H1 (cell line): Measurements from ENCODE around the gene CADM1. TPM values are rescaled to one million over a fixed set of nuclear protein-coding genes. Genes with fewer than 3 reads are reported as not detected.

ENCODE experiments used
- CTCF ChIA-PET: fragments of 300-600 bp; sonication (Branson Sonifier 250); formaldehyde crosslinking; loops from one replicate; lab custom pipeline; 2021; ENCODE audit not compliant: partially characterized antibody; lab: Charles Lee
- POLR2A ChIA-PET: fragments of 300-600 bp; sonication (Branson Sonifier 250); formaldehyde crosslinking; loops from one replicate; lab custom pipeline; 2021; ENCODE audit warnings: inconsistent platforms; ENCODE audit not compliant: partially characterized antibody; lab: Charles Lee
- DNase-seq, 2 experiments: peaks; one replicate each; pipeline versions ENCODE4 v3.0.0 to v3.0.0-alpha.2; 2010 to 2022; ENCODE audit warnings: low spot score in 2 of 2, low read depth in 1 of 2, mixed read lengths in 1 of 2
- FAIRE-seq: peaks from 2 replicates; lab custom pipeline; 2011; peaks lifted over from hg19 to GRCh38; lab: Jason Lieb, UNC
- H2AFZ ChIP-seq: 2 replicates; pipeline ENCODE4 v1.8.1; 2012; ENCODE audit warnings: low read length, inconsistent platforms
- H2AK5ac ChIP-seq: 2 replicates; pipeline ENCODE4 v1.6.1; 2013; ENCODE audit warnings: low read depth, low read length
- H2BK120ac ChIP-seq: replicated peaks from 2 replicates; pipeline ENCODE3; 2013; ENCODE audit warnings: low read depth, low read length, inconsistent platforms
- H2BK12ac ChIP-seq: 2 replicates; pipeline ENCODE4 v1.6.1; 2013; ENCODE audit warnings: low read depth, low read length
- H2BK15ac ChIP-seq: 2 replicates; pipeline ENCODE4 v1.6.1; 2013; ENCODE audit warnings: low read length
- H2BK20ac ChIP-seq: 2 replicates; pipeline ENCODE4 v1.6.1; 2013; ENCODE audit warnings: low read length
- H2BK5ac ChIP-seq: 2 replicates; pipeline ENCODE4 v1.6.1; 2013; ENCODE audit warnings: low read depth, low read length
- H3K14ac ChIP-seq: 2 replicates; pipeline ENCODE4 v1.6.1; 2013; ENCODE audit warnings: inconsistent platforms; ENCODE audit not compliant: insufficient read length
- H3K18ac ChIP-seq: 2 replicates; pipeline ENCODE4 v1.6.1; 2013; ENCODE audit warnings: low read length; ENCODE audit errors: extremely low read depth
- H3K23ac ChIP-seq: 2 replicates; pipeline ENCODE4 v1.6.1; 2013; ENCODE audit warnings: inconsistent platforms; ENCODE audit not compliant: insufficient read length
- H3K23me2 ChIP-seq: 2 replicates; pipeline ENCODE4 v1.6.1; 2013; ENCODE audit warnings: low read depth, low read length
- H3K27ac ChIP-seq: 2 replicates; pipeline ENCODE4 v1.6.1; 2011; ENCODE audit warnings: low read depth, low read length, inconsistent platforms
- H3K27me3 ChIP-seq, 4 experiments: replicated peaks in 1 of 4; 1 replicate in 1 of 4; 2 replicates in 3 of 4; pipeline versions ENCODE4 v1.6.1 to v1.8.1; 2011 to 2013; ENCODE audit warnings: low read length in 3 of 4, mild to moderate bottlenecking in 3 of 4, inconsistent platforms in 2 of 4, mixed read lengths in 2 of 4, moderate library complexity in 1 of 4; ENCODE audit not compliant: control insufficient read depth in 3 of 4, insufficient read depth in 3 of 4; ENCODE audit errors: extremely low read depth in 1 of 4
- H3K36me3 ChIP-seq, 4 experiments: 2 replicates each; pipeline versions ENCODE4 v1.6.1 to v1.8.1; 2011 to 2013; ENCODE audit warnings: mild to moderate bottlenecking in 4 of 4, low read length in 3 of 4, moderate library complexity in 2 of 4, control low read depth in 1 of 4, inconsistent platforms in 1 of 4; ENCODE audit not compliant: insufficient read depth in 4 of 4, control insufficient read depth in 2 of 4
- H3K4ac ChIP-seq: replicated peaks from 2 replicates; pipeline ENCODE3; 2013; ENCODE audit warnings: low read length, low read depth, mixed read lengths, inconsistent platforms; ENCODE audit not compliant: insufficient read length
- H3K4me1 ChIP-seq, 4 experiments: replicated peaks in 1 of 4; 1 replicate in 1 of 4; 2 replicates in 3 of 4; pipeline versions ENCODE4 v1.6.1 to v1.8.1; 2011 to 2013; ENCODE audit warnings: low read length in 3 of 4, inconsistent platforms in 2 of 4, mixed read lengths in 1 of 4; ENCODE audit not compliant: insufficient read depth in 4 of 4, control insufficient read depth in 3 of 4
- H3K4me2 ChIP-seq, 2 experiments: 2 replicates each; pipeline versions ENCODE4 v1.6.1 to v1.8.1; 2011 to 2013; ENCODE audit warnings: low read depth in 2 of 2, low read length in 2 of 2, control low read depth in 1 of 2, inconsistent platforms in 1 of 2, mild to moderate bottlenecking in 1 of 2; ENCODE audit not compliant: insufficient read depth in 1 of 2
- H3K4me3 ChIP-seq, 4 experiments: fragments of 200-600, 300-600 bp in 1 of 4; sonication (generic), shearing (Covaris generic), sonication (Bioruptor Twin) in 1 of 4; 2 replicates each; pipeline versions ENCODE4 v1.5.1 to v1.8.1; 2011 to 2016; ENCODE audit warnings: low read length in 4 of 4, low read depth in 3 of 4, control low read depth in 2 of 4, inconsistent platforms in 2 of 4, mild to moderate bottlenecking in 2 of 4, mixed read lengths in 1 of 4, moderate library complexity in 1 of 4; ENCODE audit not compliant: insufficient read depth in 2 of 4; ENCODE audit errors: extremely low read depth in 1 of 4
- H3K56ac ChIP-seq: replicated peaks from 2 replicates; pipeline ENCODE3; 2013; ENCODE audit warnings: low read depth, mild to moderate bottlenecking, mixed read lengths, low read length, inconsistent platforms; ENCODE audit not compliant: insufficient read length
- H3K79me1 ChIP-seq: 2 replicates; pipeline ENCODE4 v1.6.1; 2013; ENCODE audit warnings: low read depth, low read length, control low read depth
- H3K79me2 ChIP-seq, 2 experiments: 2 replicates each; pipeline versions ENCODE4 v1.6.1 to v1.8.1; 2012 to 2013; ENCODE audit warnings: low read length in 2 of 2, mild to moderate bottlenecking in 2 of 2, inconsistent platforms in 1 of 2; ENCODE audit not compliant: insufficient read depth in 2 of 2, control insufficient read depth in 1 of 2
- H3K9ac ChIP-seq, 4 experiments: replicated peaks in 1 of 4; 1 replicate in 1 of 4; 2 replicates in 3 of 4; pipeline versions ENCODE4 v1.6.1 to v1.8.1; 2011 to 2013; ENCODE audit warnings: low read depth in 3 of 4, low read length in 3 of 4, control low read depth in 2 of 4, mild to moderate bottlenecking in 2 of 4, moderate library complexity in 2 of 4, inconsistent platforms in 1 of 4; ENCODE audit errors: extremely low read depth in 1 of 4
- H3K9me3 ChIP-seq, 2 experiments: 2 replicates each; pipeline versions ENCODE4 v1.6.1 to v1.8.1; 2012 to 2013; ENCODE audit warnings: mild to moderate bottlenecking in 2 of 2, moderate library complexity in 2 of 2, control low read depth in 1 of 2, inconsistent platforms in 1 of 2, low read depth in 1 of 2, low read length in 1 of 2, mixed read lengths in 1 of 2; ENCODE audit not compliant: insufficient read depth in 2 of 2
- H4K20me1 ChIP-seq, 2 experiments: replicated peaks in 1 of 2; 2 replicates each; pipeline versions ENCODE3 to v1.8.1; 2011 to 2013; ENCODE audit warnings: inconsistent platforms in 2 of 2, low read length in 2 of 2, mild to moderate bottlenecking in 1 of 2; ENCODE audit not compliant: insufficient read depth in 2 of 2, control insufficient read depth in 1 of 2
- H4K5ac ChIP-seq: 2 replicates; pipeline ENCODE4 v1.6.1; 2013; ENCODE audit warnings: low read length, low read depth, mixed read lengths, inconsistent platforms; ENCODE audit not compliant: insufficient read length
- H4K8ac ChIP-seq: 2 replicates; pipeline ENCODE4 v1.8.0; 2013; ENCODE audit warnings: mild to moderate bottlenecking, moderate library complexity, low read length, inconsistent platforms; ENCODE audit not compliant: insufficient read depth; ENCODE audit errors: extremely low read depth
- H4K91ac ChIP-seq: replicated peaks from 2 replicates; pipeline ENCODE3; 2013; ENCODE audit warnings: low read length, mixed read lengths, inconsistent platforms; ENCODE audit not compliant: insufficient read length
- BRCA1 ChIP-seq: IDR thresholded peaks from 2 replicates; pipeline ENCODE4 v1.6.1; 2012; ENCODE audit warnings: low read depth, low read length, improper control_type of control experiment
- CBX5 ChIP-seq: fragments of 300-800, 300-1000 bp; sonication (generic); IDR thresholded peaks from 2 replicates; pipeline ENCODE4 v1.7.1; 2016; ENCODE audit warnings: antibody characterized with exemption, low read length, low read depth
- EGR1 ChIP-seq: IDR thresholded peaks from 2 replicates; pipeline ENCODE4 v1.6.1; 2011; ENCODE audit warnings: low read depth, low read length, borderline replicate concordance
- JUN ChIP-seq: IDR thresholded peaks from 2 replicates; pipeline ENCODE4 v1.6.1; 2011; ENCODE audit warnings: low read depth, mild to moderate bottlenecking, improper control_type of control experiment, low read length
- JUND ChIP-seq: IDR thresholded peaks from 2 replicates; pipeline ENCODE4 v1.6.1; 2011; ENCODE audit warnings: mild to moderate bottlenecking, improper control_type of control experiment, low read length
- KDM4A ChIP-seq: IDR thresholded peaks from one replicate; pipeline ENCODE4 v1.7.1; 2012; ENCODE audit warnings: low read depth, mild to moderate bottlenecking, moderate library complexity, low read length, inconsistent platforms; ENCODE audit not compliant: severe bottlenecking
- MAFK ChIP-seq: IDR thresholded peaks from 2 replicates; pipeline ENCODE4 v1.6.1; 2012; ENCODE audit warnings: low read depth, mild to moderate bottlenecking, improper control_type of control experiment, low read length
- MAX ChIP-seq: IDR thresholded peaks from 2 replicates; pipeline ENCODE4 v1.6.1; 2012; ENCODE audit warnings: inconsistent platforms
- POU5F1 ChIP-seq: IDR thresholded peaks from 2 replicates; pipeline ENCODE4 v1.6.1; 2011; ENCODE audit warnings: low read depth, mild to moderate bottlenecking, low read length, moderate library complexity
- RAD21 ChIP-seq, 2 experiments: IDR thresholded peaks in 1 of 2; conservative IDR thresholded peaks in 1 of 2; 2 replicates each; pipeline ENCODE4 v1.6.1; 2011; ENCODE audit warnings: low read depth in 2 of 2, low read length in 2 of 2, improper control_type of control experiment in 1 of 2, inconsistent platforms in 1 of 2, mild to moderate bottlenecking in 1 of 2, moderate library complexity in 1 of 2
- RBBP5 ChIP-seq: IDR thresholded peaks from 2 replicates; pipeline ENCODE4 v1.7.1; 2012; ENCODE audit warnings: low read depth, mild to moderate bottlenecking, inconsistent platforms, low read length, moderate library complexity, borderline replicate concordance
- SAP30 ChIP-seq: fragments of 300-600 bp; sonication (generic); IDR thresholded peaks from 2 replicates; pipeline ENCODE4 v1.7.1; 2012; ENCODE audit warnings: low read length, moderate library complexity, mild to moderate bottlenecking, inconsistent platforms; ENCODE audit not compliant: insufficient read depth, insufficient replicate concordance
- TBP ChIP-seq: IDR thresholded peaks from 2 replicates; pipeline ENCODE4 v1.6.1; 2011; ENCODE audit warnings: low read depth, low read length, improper control_type of control experiment
- TEAD4 ChIP-seq: IDR thresholded peaks from 2 replicates; pipeline ENCODE4 v1.6.1; 2012; ENCODE audit warnings: low read depth, low read length, inconsistent platforms, mixed read lengths
- ZNF274 ChIP-seq: IDR thresholded peaks from 2 replicates; pipeline ENCODE4 v1.7.0; 2012; ENCODE audit warnings: low read length, borderline replicate concordance; ENCODE audit errors: extremely low read depth
- WGBS, 2 experiments: shearing (Covaris generic) in 1 of 2; methylation state at CpG; one replicate each; pipeline versions ENCODE4 v1.1.6 to v1.1.7; 2013 to 2015; ENCODE audit warnings: low lambda C conversion rate in 2 of 2, mixed read lengths in 2 of 2, inconsistent platforms in 1 of 2, low coverage in 1 of 2, missing lambda C conversion rate in 1 of 2; ENCODE audit not compliant: insufficient replicate concordance in 2 of 2, insufficient coverage in 1 of 2, insufficient read length in 1 of 2; ENCODE audit errors: extremely low coverage in 1 of 2, missing lambda C conversion rate in 1 of 2; 5-methylcytosine and 5-hydroxymethylcytosine counted together
- polyA plus RNA-seq, 7 experiments: library from polyadenylated mRNA; depleted of rRNA in 3 of 7; stranded (reverse) in 5 of 7; unstranded in 2 of 7; fragments of >200 nt in 5 of 7; fragments of 200-250 nt in 2 of 7; gene quantifications; 1 replicate in 5 of 7; 2 replicates in 1 of 7; 4 replicates in 1 of 7; pipeline versions ENCODE4 v1.2.1 to v1.2.3, GENCODE V29; 2011 to 2013; ENCODE audit warnings: missing spikeins in 2 of 7, mixed read lengths in 2 of 7
- total RNA-seq: library from RNA; stranded (reverse); fragmentation: NEBNext Ultra II Directional; extraction: Animal tissue kit (Norgen Biotek cat#: 25700); gene quantifications from 2 replicates; pipeline ENCODE4 v1.2.1, GENCODE V29; 2021

Gene CADM1
- total and polyA plus RNA-seq, 2 of the 8 experiments (the other 6 are each of a cell fraction or from before 2014, with no cell fraction given) = 8.3 to 25.3 TPM

- Histone ChIP-seq H2BK5ac (no peak overlapping the region), H3K27ac (no peak overlapping the region), H3K79me2 (no peaks in the 10 kb centered on the region), H3K56ac (no peak overlapping the region), H3K23me2 (no peaks in the 10 kb centered on the region), H3K4me2 (no peak overlapping the region), H2AFZ (no peak overlapping the region), H2BK15ac (no peak overlapping the region), H2BK120ac (no peak overlapping the region), H3K9me3 (no peaks in the 10 kb centered on the region), H4K5ac (no peak overlapping the region), H3K36me3 (no peaks in the 10 kb centered on the region), H3K14ac (no peak overlapping the region), H3K4me1 (no peaks in the 10 kb centered on the region; a peak in 1 of 7 replicates), H3K4me3 (no peak overlapping the region), H3K79me1 (no peaks in the 10 kb centered on the region), H3K9ac (no peak overlapping the region), H3K4ac (no peak overlapping the region), H3K18ac (no peak overlapping the region), H4K20me1 (peaks cover 0 to 1% of the 10 kb centered on the region in 2 experiments), H4K8ac (no peak overlapping the region), H4K91ac (no peak overlapping the region), H3K27me3 (peaks cover 0 to 6% (median 3%) of the 10 kb centered on the region in 4 experiments; a peak in 4 of 7 replicates), H2AK5ac (no peak overlapping the region), H2BK12ac (no peak overlapping the region), H2BK20ac (no peak overlapping the region), H3K23ac (no peak overlapping the region)
- ChIA-PET POLR2A (no interaction called here), CTCF (no interaction called here)
- no peak for FAIRE-seq
- WGBS, 2 experiments = 83% methylated on average over 4 of the region's 4 CpGs; no CpG with 5 or more reads in 1 of the 2 experiments
- no peak for DNase-seq
- TF ChIP-seq JUN (no peak), JUND (no peak), TBP (no peak), TEAD4 (no peak), KDM4A (no peak), RAD21 (IDR thresholded peaks at IDR 0.05 in 1 of 2, conservative IDR thresholded peaks at IDR 0.05 in 1 of 2; ENCODE audit: low read depth in 2 of 2, low read length in 2 of 2) (no peak), MAX (no peak), EGR1 (no peak), MAFK (no peak), BRCA1 (no peak), CBX5 (no peak), RBBP5 (no peak), POU5F1 (no peak), ZNF274 (no peak), SAP30 (no peak)
Observed at GRCh38 chr11:115378557-115378956, 125.7 kb downstream of the CADM1 start.
